K562 (cell line): ENCODE measurements around the gene HCRTR1. TPM values are rescaled to one million over a fixed set of nuclear protein-coding genes. Genes with fewer than 3 reads are reported as not detected.

Experiments
- CEBPZ ChIP-seq: fragments of 150-350 bp; IDR thresholded peaks from 2 replicates; pipeline ENCODE4 v1.6.1; 2014; ENCODE audit warnings: low read depth, mild to moderate bottlenecking, low read length, borderline replicate concordance
- ESRRB ChIP-seq: fragments of 250-450 bp; sonication (Bioruptor Pico); IDR thresholded peaks from 2 replicates; pipeline ENCODE4 v1.5.0; 2020; ENCODE audit warnings: mild to moderate bottlenecking, moderate library complexity, borderline replicate concordance
- GABPB1 ChIP-seq: sonication (generic); formaldehyde crosslinking; IDR thresholded peaks from 2 replicates; pipeline ENCODE4 v1.8.0; 2022; ENCODE audit warnings: mild to moderate bottlenecking, missing genetic modification reagents
- KAT7 ChIP-seq: sonication (generic); formaldehyde crosslinking; IDR thresholded peaks from 2 replicates; pipeline ENCODE4 v1.8.0; 2022; ENCODE audit warnings: missing genetic modification reagents, mild to moderate bottlenecking, borderline replicate concordance
- NELFE ChIP-seq: IDR thresholded peaks from 2 replicates; pipeline ENCODE4 v1.6.1; 2011; ENCODE audit warnings: mild to moderate bottlenecking; ENCODE audit not compliant: insufficient read depth, insufficient read length
- NFXL1 ChIP-seq: fragments of 450-650 bp; formaldehyde crosslinking; IDR thresholded peaks from 2 replicates; pipeline ENCODE4 v1.4.0; 2021; ENCODE audit warnings: mild to moderate bottlenecking
- RBM17 ChIP-seq: fragments of 200-400 bp; formaldehyde crosslinking; IDR thresholded peaks from 2 replicates; pipeline ENCODE4 v1.6.1; 2017; ENCODE audit warnings: low read depth, mild to moderate bottlenecking, low read length, borderline replicate concordance
- SAP30 ChIP-seq: fragments of 200-600 bp; sonication (generic); IDR thresholded peaks from 2 replicates; pipeline ENCODE4 v1.6.1; 2012; ENCODE audit warnings: borderline replicate concordance, low read depth, mild to moderate bottlenecking, moderate library complexity, low read length, control low read depth, inconsistent platforms; ENCODE audit not compliant: insufficient read depth, poor library complexity, severe bottlenecking
- SRSF1 ChIP-seq: fragments of 200-400 bp; formaldehyde crosslinking; IDR thresholded peaks from 2 replicates; pipeline ENCODE4 v1.6.1; 2017; ENCODE audit warnings: mild to moderate bottlenecking, low read depth, low read length, moderate library complexity
- STAT5B ChIP-seq: fragments of 250-450 bp; sonication (Bioruptor Pico); IDR thresholded peaks from 2 replicates; pipeline ENCODE4 v1.8.0; 2021; ENCODE audit warnings: mild to moderate bottlenecking, inconsistent platforms
- XRCC3 ChIP-seq: fragments of 450-650 bp; IDR thresholded peaks from 2 replicates; pipeline ENCODE4 v1.6.1; 2017; ENCODE audit warnings: mild to moderate bottlenecking, moderate library complexity
- ZFP30 ChIP-seq: fragments of 250-450 bp; sonication (Bioruptor Pico); IDR thresholded peaks from 2 replicates; pipeline ENCODE4 v1.8.0; 2022; ENCODE audit warnings: moderate library complexity, mild to moderate bottlenecking, inconsistent platforms, borderline replicate concordance
- ZNF124 ChIP-seq: sonication (generic); formaldehyde crosslinking; IDR thresholded peaks from 2 replicates; pipeline ENCODE4 v1.8.1; 2022; ENCODE audit warnings: missing genetic modification reagents
- ZNF217 ChIP-seq: sonication (generic); formaldehyde crosslinking; IDR thresholded peaks from 2 replicates; pipeline ENCODE4 v1.8.0; 2022; ENCODE audit warnings: mild to moderate bottlenecking, missing genetic modification reagents
- ZNF253 ChIP-seq: fragments of 250-450 bp; sonication (Bioruptor Pico); conservative IDR thresholded peaks from 2 replicates; pipeline ENCODE4 v1.6.1; 2021; ENCODE audit warnings: mild to moderate bottlenecking
- ZNF583 ChIP-seq: fragments of 250-450 bp; sonication (Bioruptor Pico); IDR thresholded peaks from 2 replicates; pipeline ENCODE4 v1.4.0; 2020
- polyA plus RNA-seq, 8 experiments: library from polyadenylated mRNA; depleted of rRNA in 4 of 8; stranded (reverse) in 5 of 8; unstranded in 3 of 8; fragments of >200 nt; fragmentation: Nextera tagmentation in 2 of 8; fragmentation: Illumina TruSeq in 1 of 8; extraction: Ambion mirVana in 2 of 8; extraction: Trizol in 1 of 8; gene quantifications; 2 replicates each; pipeline versions ENCODE4 v1.2.1 to v1.2.3, GENCODE V29; 2011 to 2014; ENCODE audit warnings: inconsistent platforms in 1 of 8, missing spikeins in 1 of 8
- total RNA-seq, 7 experiments: library from RNA; depleted of rRNA in 6 of 7; stranded (reverse); fragments of >200 nt in 6 of 7; fragmentation: Illumina TruSeq in 2 of 7; extraction: Trizol in 2 of 7; gene quantifications; 2 replicates each; pipeline versions ENCODE4 v1.2.1 to v1.2.3, GENCODE V29; 2011 to 2021; ENCODE audit warnings: low replicate concordance in 1 of 7
- TF ChIP-seq, protein P1 (sequence below): fragments of 450-650 bp; IDR thresholded peaks from 2 replicates; pipeline ENCODE4 v1.6.1; 2017; ENCODE audit warnings: antibody characterized with exemption, mild to moderate bottlenecking
- TF ChIP-seq, protein P2 (sequence below): fragments of 250-450 bp; sonication (Bioruptor Pico); IDR thresholded peaks from 2 replicates; pipeline ENCODE4 v1.8.0; 2021; ENCODE audit warnings: mild to moderate bottlenecking, moderate library complexity
- TF ChIP-seq, protein P3 (sequence below): IDR thresholded peaks from 2 replicates; pipeline ENCODE4 v1.6.1; 2011; ENCODE audit not compliant: insufficient read length; ENCODE audit errors: extremely low read depth

The HCRTR1 gene
- total and polyA plus RNA-seq, 9 of the 15 experiments (the other 6 are each of a cell fraction or from before 2014, with no cell fraction given): not detected

GRCh38 chr1:31574749-31575368 is 42.6 kb upstream of the HCRTR1 start (continued):
- TF ChIP-seq, protein P1, sequence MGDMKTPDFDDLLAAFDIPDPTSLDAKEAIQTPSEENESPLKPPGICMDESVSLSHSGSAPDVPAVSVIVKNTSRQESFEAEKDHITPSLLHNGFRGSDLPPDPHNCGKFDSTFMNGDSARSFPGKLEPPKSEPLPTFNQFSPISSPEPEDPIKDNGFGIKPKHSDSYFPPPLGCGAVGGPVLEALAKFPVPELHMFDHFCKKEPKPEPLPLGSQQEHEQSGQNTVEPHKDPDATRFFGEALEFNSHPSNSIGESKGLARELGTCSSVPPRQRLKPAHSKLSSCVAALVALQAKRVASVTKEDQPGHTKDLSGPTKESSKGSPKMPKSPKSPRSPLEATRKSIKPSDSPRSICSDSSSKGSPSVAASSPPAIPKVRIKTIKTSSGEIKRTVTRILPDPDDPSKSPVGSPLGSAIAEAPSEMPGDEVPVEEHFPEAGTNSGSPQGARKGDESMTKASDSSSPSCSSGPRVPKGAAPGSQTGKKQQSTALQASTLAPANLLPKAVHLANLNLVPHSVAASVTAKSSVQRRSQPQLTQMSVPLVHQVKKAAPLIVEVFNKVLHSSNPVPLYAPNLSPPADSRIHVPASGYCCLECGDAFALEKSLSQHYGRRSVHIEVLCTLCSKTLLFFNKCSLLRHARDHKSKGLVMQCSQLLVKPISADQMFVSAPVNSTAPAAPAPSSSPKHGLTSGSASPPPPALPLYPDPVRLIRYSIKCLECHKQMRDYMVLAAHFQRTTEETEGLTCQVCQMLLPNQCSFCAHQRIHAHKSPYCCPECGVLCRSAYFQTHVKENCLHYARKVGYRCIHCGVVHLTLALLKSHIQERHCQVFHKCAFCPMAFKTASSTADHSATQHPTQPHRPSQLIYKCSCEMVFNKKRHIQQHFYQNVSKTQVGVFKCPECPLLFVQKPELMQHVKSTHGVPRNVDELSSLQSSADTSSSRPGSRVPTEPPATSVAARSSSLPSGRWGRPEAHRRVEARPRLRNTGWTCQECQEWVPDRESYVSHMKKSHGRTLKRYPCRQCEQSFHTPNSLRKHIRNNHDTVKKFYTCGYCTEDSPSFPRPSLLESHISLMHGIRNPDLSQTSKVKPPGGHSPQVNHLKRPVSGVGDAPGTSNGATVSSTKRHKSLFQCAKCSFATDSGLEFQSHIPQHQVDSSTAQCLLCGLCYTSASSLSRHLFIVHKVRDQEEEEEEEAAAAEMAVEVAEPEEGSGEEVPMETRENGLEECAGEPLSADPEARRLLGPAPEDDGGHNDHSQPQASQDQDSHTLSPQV: no peak
- TF ChIP-seq ZNF253 (CRISPR knock-in tag) (no peak), SAP30 (no peak), XRCC3 (no peak), CEBPZ (no peak), NFXL1 (no peak), KAT7 (CRISPR knock-in tag) (no peak), NELFE (no peak), GABPB1 (CRISPR knock-in tag) (no peak), RBM17 (no peak), STAT5B (no peak), ZNF217 (CRISPR knock-in tag) (no peak), ZFP30 (no peak), ZNF583 (CRISPR knock-in tag) (no peak), SRSF1 (no peak), ZNF124 (no peak), ESRRB (no peak)
- TF ChIP-seq, protein P2, sequence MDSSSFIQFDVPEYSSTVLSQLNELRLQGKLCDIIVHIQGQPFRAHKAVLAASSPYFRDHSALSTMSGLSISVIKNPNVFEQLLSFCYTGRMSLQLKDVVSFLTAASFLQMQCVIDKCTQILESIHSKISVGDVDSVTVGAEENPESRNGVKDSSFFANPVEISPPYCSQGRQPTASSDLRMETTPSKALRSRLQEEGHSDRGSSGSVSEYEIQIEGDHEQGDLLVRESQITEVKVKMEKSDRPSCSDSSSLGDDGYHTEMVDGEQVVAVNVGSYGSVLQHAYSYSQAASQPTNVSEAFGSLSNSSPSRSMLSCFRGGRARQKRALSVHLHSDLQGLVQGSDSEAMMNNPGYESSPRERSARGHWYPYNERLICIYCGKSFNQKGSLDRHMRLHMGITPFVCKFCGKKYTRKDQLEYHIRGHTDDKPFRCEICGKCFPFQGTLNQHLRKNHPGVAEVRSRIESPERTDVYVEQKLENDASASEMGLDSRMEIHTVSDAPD (CRISPR knock-in tag): no peak
- TF ChIP-seq, protein P3, sequence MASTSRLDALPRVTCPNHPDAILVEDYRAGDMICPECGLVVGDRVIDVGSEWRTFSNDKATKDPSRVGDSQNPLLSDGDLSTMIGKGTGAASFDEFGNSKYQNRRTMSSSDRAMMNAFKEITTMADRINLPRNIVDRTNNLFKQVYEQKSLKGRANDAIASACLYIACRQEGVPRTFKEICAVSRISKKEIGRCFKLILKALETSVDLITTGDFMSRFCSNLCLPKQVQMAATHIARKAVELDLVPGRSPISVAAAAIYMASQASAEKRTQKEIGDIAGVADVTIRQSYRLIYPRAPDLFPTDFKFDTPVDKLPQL: no peak
